MCF 10A (cell line): ENCODE data around the gene LRRC27. TPM values are rescaled to one million over a fixed set of nuclear protein-coding genes. Genes with fewer than 3 reads are reported as not detected.

Source experiments
- BruUV-seq: library from RNA; stranded (reverse); fragments of 400-500 nt; replicated peaks from 2 replicates; lab custom pipeline; 2021; lab: Mats Ljungman, UMichigan
- CTCF ChIA-PET: fragments of 300-600 bp; sonication (Branson Sonifier 250); formaldehyde crosslinking; extraction: SDS; loops from one replicate; lab custom pipeline; 2021; ENCODE audit warnings: antibody characterized with exemption, inconsistent platforms; lab: Yijun Ruan, JAX
- POLR2A ChIA-PET: fragments of 300-600, 350-650 bp; sonication (Branson Sonifier 250); formaldehyde crosslinking; extraction: SDS; loops from one replicate; lab custom pipeline; 2020; ENCODE audit warnings: antibody characterized with exemption, inconsistent platforms; lab: Yijun Ruan, JAX
- DNase-seq: peaks from one replicate; pipeline ENCODE4 v3.0.0-alpha.2; 2018; ENCODE audit not compliant: unreplicated experiment
- H3K27ac Mint-ChIP-seq: one replicate; pipeline ENCODE4 v1.8.0; 2022; ENCODE audit warnings: mild to moderate bottlenecking, low read depth, mixed read lengths; ENCODE audit not compliant: unreplicated experiment
- H3K27me3 Mint-ChIP-seq: one replicate; pipeline ENCODE4 v1.8.0; 2022; ENCODE audit warnings: mixed read lengths; ENCODE audit not compliant: insufficient read depth, unreplicated experiment
- H3K36me3 Mint-ChIP-seq: one replicate; pipeline ENCODE4 v1.8.0; 2022; ENCODE audit warnings: mild to moderate bottlenecking, moderate library complexity, mixed read lengths; ENCODE audit not compliant: insufficient read depth, unreplicated experiment
- H3K4me1 Mint-ChIP-seq: one replicate; pipeline ENCODE4 v1.8.0; 2022; ENCODE audit warnings: mixed read lengths; ENCODE audit not compliant: insufficient read depth, unreplicated experiment
- H3K4me3 Mint-ChIP-seq: one replicate; pipeline ENCODE4 v1.8.0; 2022; ENCODE audit warnings: mild to moderate bottlenecking, moderate library complexity, mixed read lengths; ENCODE audit not compliant: unreplicated experiment
- H3K9me3 Mint-ChIP-seq: one replicate; pipeline ENCODE4 v1.8.0; 2022; ENCODE audit warnings: mixed read lengths; ENCODE audit not compliant: unreplicated experiment
- CTCF ChIP-seq: fragments of 200-600 bp; IDR thresholded peaks from one replicate; pipeline ENCODE4 v1.8.0; 2022; ENCODE audit warnings: antibody characterized with exemption, mild to moderate bottlenecking; ENCODE audit not compliant: unreplicated experiment
- intact Hi-C: fragments of 100-400 bp; cut with micrococcal nuclease; formaldehyde crosslinking; loops from 2 replicates; pipeline ENCODE4 v1.14.1; 2022
- total RNA-seq: library from RNA; stranded (reverse); gene quantifications from 2 replicates; pipeline ENCODE4 v1.2.3, GENCODE V29; 2022

LRRC27 gene
- total RNA-seq, 1 experiment from 2014 or later, result 9.1 TPM

- peaks cover 47% of the 10 kb centered on the region for H3K4me1 Mint-ChIP-seq
- TF ChIP-seq CTCF, result no peak
- POLR2A ChIA-PET, result no interaction called here
- no peaks in the 10 kb centered on the region for H3K27me3 Mint-ChIP-seq
- no peak overlapping the region for H3K27ac Mint-ChIP-seq
- no peak overlapping the region for H3K4me3 Mint-ChIP-seq
- no peaks in the 10 kb centered on the region for H3K9me3 Mint-ChIP-seq
- BruUV-seq, result no TSS peak
- CTCF ChIA-PET, result interaction anchor here (0.9 kb wide), 1 partner anchor 13 kb away, joined by 3 read pairs; no protein-coding TSS in a partner anchor
- peaks cover 43% of the 10 kb centered on the region for H3K36me3 Mint-ChIP-seq
- no peak for DNase-seq
- intact Hi-C loops, result no loop called here
Observed at GRCh38 chr10:132326925-132327324, 5.1 kb upstream of the LRRC27 start.

- no peak for DNase-seq
- H3K36me3 Mint-ChIP-seq, result peaks cover 36% of the 10 kb centered on the region
- CTCF ChIA-PET, result no interaction called here
- BruUV-seq, result no TSS peak
- H3K9me3 Mint-ChIP-seq, result no peaks in the 10 kb centered on the region
- no peaks in the 10 kb centered on the region for H3K27me3 Mint-ChIP-seq
- TF ChIP-seq CTCF, result no peak
- H3K27ac Mint-ChIP-seq, result no peak overlapping the region
- POLR2A ChIA-PET, result interaction anchor here (0.7 to 3.9 kb wide), 2 partner anchors 8 to 290 kb away, joined by 3 to 31 read pairs; no protein-coding TSS in a partner anchor
- intact Hi-C loops, result no loop called here
- peaks cover 35% of the 10 kb centered on the region for H3K4me1 Mint-ChIP-seq
- no peak overlapping the region for H3K4me3 Mint-ChIP-seq
Observed at GRCh38 chr10:132328106-132328505, 3.9 kb upstream of the LRRC27 start.

GRCh38 chr10:132328738-132329137 lies 3.3 kb upstream of the LRRC27 start:
- ChIA-PET CTCF (interaction anchor here (1.6 kb wide), 1 partner anchor 18 kb away, joined by 4 read pairs; no protein-coding TSS in a partner anchor), POLR2A (interaction anchor here (0.7 to 3.9 kb wide), 2 partner anchors 9 to 289 kb away, joined by 3 to 31 read pairs; no protein-coding TSS in a partner anchor)
- peaks cover 30% of the 10 kb centered on the region for H3K36me3 Mint-ChIP-seq
- no peak for DNase-seq
- no peak for TF ChIP-seq CTCF
- no peak overlapping the region for H3K27ac Mint-ChIP-seq
- BruUV-seq, result no TSS peak
- intact Hi-C loops, result no loop called here
- no peaks in the 10 kb centered on the region for H3K27me3 Mint-ChIP-seq
- H3K4me1 Mint-ChIP-seq, result peaks cover 29% of the 10 kb centered on the region
- no peaks in the 10 kb centered on the region for H3K9me3 Mint-ChIP-seq
- H3K4me3 Mint-ChIP-seq, result no peak overlapping the region

- no peaks in the 10 kb centered on the region for H3K27me3 Mint-ChIP-seq
- H3K36me3 Mint-ChIP-seq, result peaks cover 27% of the 10 kb centered on the region
- BruUV-seq, result no TSS peak
- ChIA-PET CTCF (interaction anchor here (0.6 to 2.0 kb wide), 3 partner anchors 19 to 363 kb away, joined by 3 to 8 read pairs (median 4); no protein-coding TSS in a partner anchor), POLR2A (interaction anchor here (0.6 to 3.9 kb wide), 3 partner anchors 10 to 554 kb away, joined by 3 to 31 read pairs (median 3); no protein-coding TSS in a partner anchor)
- DNase-seq, result peak; percentile 71
- peak overlapping the region; percentile 98 for H3K4me3 Mint-ChIP-seq
- H3K4me1 Mint-ChIP-seq, result peaks cover 20% of the 10 kb centered on the region
- no peak for TF ChIP-seq CTCF
- peak overlapping the region; percentile 85 for H3K27ac Mint-ChIP-seq
- intact Hi-C loops, result no loop called here
- H3K9me3 Mint-ChIP-seq, result no peaks in the 10 kb centered on the region
Observed at GRCh38 chr10:132329565-132330485, 2.2 kb upstream of the LRRC27 start.
